Gastrocnemius medialis (tissue), 4 donors: Measurements from ENCODE around the gene PRSS23.

Experiments used
- CTCF ChIP-seq, 5 experiments: fragments of 450-650 bp in 3 of 5; fragments of 200-600 bp in 2 of 5; sonication (generic) in 2 of 5; IDR thresholded peaks in 4 of 5; conservative IDR thresholded peaks in 1 of 5; 1 replicate in 4 of 5; 2 replicates in 1 of 5; pipeline ENCODE4 v1.5.1; 2016 to 2019; ENCODE audit warnings: antibody characterized with exemption in 5 of 5, mild to moderate bottlenecking in 3 of 5, moderate library complexity in 3 of 5
- POLR2A ChIP-seq, 2 donors: fragments of 450-650 bp; IDR thresholded peaks; one replicate each; pipeline ENCODE4 v1.6.1; 2017; ENCODE audit warnings: antibody characterized with exemption in 2 of 2, mild to moderate bottlenecking in 2 of 2, moderate library complexity in 2 of 2

- TF ChIP-seq CTCF (IDR thresholded peaks at IDR 0.05 in 4 of 5, conservative IDR thresholded peaks at IDR 0.05 in 1 of 5) (no peak), POLR2A (IDR thresholded peaks at IDR 0.05) (no peak)
These were observed 7.0 kb upstream of the PRSS23 start for GRCh38 chr11:86793307-86793706.
